ENCODE results near the gene HOMER2.

- TF ChIP-seq CTCF (IDR thresholded peaks at IDR 0.05; ENCODE audit: low read depth, low read length, poor library complexity, severe bottlenecking): no peak
- TF ChIP-seq EZH2phosphoT487 (IDR thresholded peaks at IDR 0.05; ENCODE audit: borderline replicate concordance, low read length): no peak
Observed at GRCh38 chr15:82918607-82919230, 33.8 kb downstream of the HOMER2 start.
